ENCODE data around the gene TMEM100. TPM values are rescaled to one million over a fixed set of nuclear protein-coding genes. Genes with fewer than 3 reads are reported as not detected.

Gene TMEM100
- 1.7 and 2.1 TPM in 2 replicates for total RNA-seq (2014; rRNA removed; shearing (Covaris generic))

GRCh38 chr17:55722742-55723487, at the start of gene TMEM100:
TSS of gene TMEM100 (minus strand) at chr17:55722864. CDS start at chr17:55721070, 1,794 bp downstream.
- DNase-seq (ENCODE audit: low read depth) = peak; percentile 83

- no peak for DNase-seq (ENCODE audit: low read depth)
Measured at GRCh38 chr17:55772086-55772485, 49.4 kb upstream of the TMEM100 start.

- peak; percentile 66 for DNase-seq (ENCODE audit: low read depth)
Measured at GRCh38 chr17:55770196-55770870, 47.7 kb upstream of the TMEM100 start.

- peak; percentile 84 for DNase-seq (ENCODE audit: low read depth)
Measured at GRCh38 chr17:55769625-55770000, 46.9 kb upstream of the TMEM100 start.

GRCh38 chr17:55768936-55769624, 46.4 kb upstream of the TMEM100 start:
- peak; percentile 72 for DNase-seq (ENCODE audit: low read depth)

- DNase-seq (ENCODE audit: low read depth) = no peak
Measured at GRCh38 chr17:55765472-55765871, 42.8 kb upstream of the TMEM100 start.

GRCh38 chr17:55764610-55765009, 41.9 kb upstream of the TMEM100 start:
- peak; percentile 52 for DNase-seq (ENCODE audit: low read depth)

- DNase-seq (ENCODE audit: low read depth) = peak; percentile 63
Measured at GRCh38 chr17:55763856-55764255, 41.2 kb upstream of the TMEM100 start.

GRCh38 chr17:55762086-55762858, 39.6 kb upstream of the TMEM100 start:
- DNase-seq (ENCODE audit: low read depth) = no peak

- no peak for DNase-seq (ENCODE audit: low read depth)
Measured at GRCh38 chr17:55760643-55761355, 38.1 kb upstream of the TMEM100 start.

- no peak for DNase-seq (ENCODE audit: low read depth)
Measured at GRCh38 chr17:55758171-55758570, 35.5 kb upstream of the TMEM100 start.

GRCh38 chr17:55757659-55758058, 35.0 kb upstream of the TMEM100 start:
- no peak for DNase-seq (ENCODE audit: low read depth)

- no peak for DNase-seq (ENCODE audit: low read depth)
Measured at GRCh38 chr17:55756689-55757088, 34.0 kb upstream of the TMEM100 start.

GRCh38 chr17:55751720-55752250, 29.1 kb upstream of the TMEM100 start:
- DNase-seq (ENCODE audit: low read depth) = no peak

- DNase-seq (ENCODE audit: low read depth) = peak; percentile 93
Measured at GRCh38 chr17:55750750-55751657, 28.3 kb upstream of the TMEM100 start, which contains the start of gene PCTP. TSS of gene PCTP (plus strand) at chr17:55751051. CDS start at chr17:55751104, 53 bp downstream.

GRCh38 chr17:55749985-55750384, 27.3 kb upstream of the TMEM100 start:
- DNase-seq (ENCODE audit: low read depth) = no peak

- DNase-seq (ENCODE audit: low read depth) = no peak
Measured at GRCh38 chr17:55748841-55749240, 26.2 kb upstream of the TMEM100 start.

GRCh38 chr17:55747209-55747608, 24.5 kb upstream of the TMEM100 start:
- DNase-seq (ENCODE audit: low read depth) = no peak

- DNase-seq (ENCODE audit: low read depth) = no peak
Measured at GRCh38 chr17:55746466-55746865, 23.8 kb upstream of the TMEM100 start.

GRCh38 chr17:55745258-55745657, 22.6 kb upstream of the TMEM100 start:
- no peak for DNase-seq (ENCODE audit: low read depth)
